Thyroid gland (tissue), 4 donors: ENCODE measurements around the gene UGT1A1.

Source experiments
- POLR2A ChIP-seq, 2 donors: fragments of 450-650 bp; IDR thresholded peaks; one replicate each; pipeline ENCODE4 v1.6.1; 2017; ENCODE audit warnings: antibody characterized with exemption in 2 of 2, mild to moderate bottlenecking in 2 of 2, moderate library complexity in 1 of 2
- TF ChIP-seq, protein P1 (sequence below), 6 experiments: fragments of 200-600 bp in 3 of 6; fragments of 450-650 bp in 3 of 6; sonication (generic) in 3 of 6; IDR thresholded peaks; one replicate each; pipeline ENCODE4 v1.5.1; 2016 to 2019; ENCODE audit warnings: antibody characterized with exemption in 6 of 6, mild to moderate bottlenecking in 2 of 6, inconsistent platforms in 1 of 6, moderate library complexity in 1 of 6

DNA sequence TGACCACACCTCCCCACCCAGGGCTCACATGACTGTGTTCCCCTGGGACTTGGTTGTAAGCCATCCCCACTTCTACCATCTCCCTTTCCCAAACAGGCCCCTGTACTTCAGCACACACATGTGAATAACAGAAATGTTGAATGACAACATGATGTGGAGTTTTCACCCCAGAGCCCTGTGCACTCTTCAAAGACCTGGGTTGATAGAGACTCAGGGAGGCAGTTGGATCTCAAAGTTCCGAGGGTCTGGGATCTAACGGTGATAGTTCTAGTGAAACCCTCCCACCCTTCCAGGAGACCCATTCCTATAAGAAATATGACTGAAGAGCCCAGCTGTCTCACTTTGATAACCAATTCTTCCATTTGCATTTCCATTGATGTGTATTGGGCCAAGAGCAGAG is 18.0 kb downstream of the UGT1A1 start, which contains the start of gene MROH2A:
- TF ChIP-seq POLR2A (IDR thresholded peaks at IDR 0.05), result no peak
- TF ChIP-seq, protein P1, sequence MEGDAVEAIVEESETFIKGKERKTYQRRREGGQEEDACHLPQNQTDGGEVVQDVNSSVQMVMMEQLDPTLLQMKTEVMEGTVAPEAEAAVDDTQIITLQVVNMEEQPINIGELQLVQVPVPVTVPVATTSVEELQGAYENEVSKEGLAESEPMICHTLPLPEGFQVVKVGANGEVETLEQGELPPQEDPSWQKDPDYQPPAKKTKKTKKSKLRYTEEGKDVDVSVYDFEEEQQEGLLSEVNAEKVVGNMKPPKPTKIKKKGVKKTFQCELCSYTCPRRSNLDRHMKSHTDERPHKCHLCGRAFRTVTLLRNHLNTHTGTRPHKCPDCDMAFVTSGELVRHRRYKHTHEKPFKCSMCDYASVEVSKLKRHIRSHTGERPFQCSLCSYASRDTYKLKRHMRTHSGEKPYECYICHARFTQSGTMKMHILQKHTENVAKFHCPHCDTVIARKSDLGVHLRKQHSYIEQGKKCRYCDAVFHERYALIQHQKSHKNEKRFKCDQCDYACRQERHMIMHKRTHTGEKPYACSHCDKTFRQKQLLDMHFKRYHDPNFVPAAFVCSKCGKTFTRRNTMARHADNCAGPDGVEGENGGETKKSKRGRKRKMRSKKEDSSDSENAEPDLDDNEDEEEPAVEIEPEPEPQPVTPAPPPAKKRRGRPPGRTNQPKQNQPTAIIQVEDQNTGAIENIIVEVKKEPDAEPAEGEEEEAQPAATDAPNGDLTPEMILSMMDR (IDR thresholded peaks at IDR 0.05), result no peak
